GM19043 (cell line): ENCODE results near the gene OR51V1.

Experiments
- ATAC-seq: cut with Tn5 transposase; IDR thresholded peaks from one replicate; pipeline ENCODE4 v1.9.1; 2021; ENCODE audit warnings: low read depth; ENCODE audit not compliant: unreplicated experiment

Gene OR51V1

DNA sequence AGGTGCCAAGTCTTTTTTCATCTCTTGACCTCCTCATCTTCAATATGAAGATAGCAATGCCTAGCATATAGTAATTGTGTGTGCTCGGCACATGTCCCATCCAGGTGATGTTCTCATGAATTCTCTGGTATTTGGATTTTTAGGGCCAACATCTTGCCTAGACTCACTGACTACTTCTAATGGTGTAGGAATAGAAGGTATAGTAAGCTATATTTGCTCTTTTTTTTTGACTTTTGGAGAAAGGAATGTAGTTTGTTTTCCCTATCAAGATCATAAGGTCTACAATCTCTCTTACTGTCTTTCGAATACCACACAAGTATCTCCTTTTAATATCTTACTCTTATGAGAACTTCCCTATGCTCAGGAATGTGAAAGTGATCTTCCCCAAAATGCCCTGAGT is 30.6 kb upstream of the OR51V1 start:
- ATAC-seq, result no peak

DNA sequence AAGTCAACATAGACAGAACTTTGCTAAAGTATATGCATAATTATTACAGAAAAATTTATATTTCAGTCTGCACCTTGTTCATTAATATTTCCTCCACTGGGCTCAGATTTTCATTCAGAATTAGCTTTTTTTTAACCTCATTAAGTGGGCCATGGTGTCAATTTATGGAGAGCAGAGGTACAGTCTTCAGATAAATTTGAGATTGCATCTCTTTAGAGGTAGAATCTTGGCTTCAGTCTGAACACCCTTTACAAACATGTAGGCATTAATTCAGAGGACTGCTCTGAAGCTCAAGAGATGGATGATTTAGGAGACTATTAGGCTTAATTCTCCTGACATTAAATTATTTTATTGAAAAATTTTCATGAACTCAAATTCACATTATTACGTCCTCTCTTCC is 29.8 kb upstream of the OR51V1 start:
- no peak for ATAC-seq

DNA sequence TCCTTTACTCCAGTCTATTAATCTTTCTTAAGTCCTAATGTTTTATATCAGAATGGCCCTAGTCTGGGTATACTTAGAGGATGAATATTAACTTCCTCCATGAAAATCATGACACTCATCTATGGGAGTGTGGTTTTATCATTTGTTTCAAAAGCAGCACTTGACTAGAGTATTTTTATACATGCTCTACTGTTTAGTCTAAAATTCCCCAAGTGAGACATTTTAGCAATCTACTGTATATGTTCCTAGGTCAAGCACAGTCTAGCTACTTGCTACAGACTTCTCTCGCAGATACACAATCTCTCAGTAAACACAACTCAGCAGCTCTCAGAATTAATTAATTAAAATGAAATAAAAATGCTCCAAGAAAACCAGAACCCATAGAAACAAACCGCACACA is 29.3 kb upstream of the OR51V1 start:
- ATAC-seq, result no peak

DNA sequence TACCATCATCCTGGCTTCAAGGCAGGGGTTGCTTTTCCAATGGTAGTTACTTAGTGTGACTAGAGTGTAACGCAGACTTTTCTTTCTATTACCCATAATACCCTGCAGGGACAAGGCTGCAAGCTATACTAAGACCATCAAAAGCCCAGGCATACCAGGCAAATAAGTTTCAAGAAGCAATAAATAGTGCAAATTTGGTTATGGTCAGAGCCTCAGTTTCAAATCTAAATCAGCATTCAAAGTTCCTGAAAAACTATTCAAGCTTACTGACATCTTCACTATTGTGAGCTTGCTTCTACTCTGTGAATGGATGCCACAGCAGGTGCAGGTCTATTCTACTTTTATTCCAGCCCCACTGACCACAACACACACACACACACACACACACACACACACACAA is 28.9 kb upstream of the OR51V1 start:
- no peak for ATAC-seq

DNA sequence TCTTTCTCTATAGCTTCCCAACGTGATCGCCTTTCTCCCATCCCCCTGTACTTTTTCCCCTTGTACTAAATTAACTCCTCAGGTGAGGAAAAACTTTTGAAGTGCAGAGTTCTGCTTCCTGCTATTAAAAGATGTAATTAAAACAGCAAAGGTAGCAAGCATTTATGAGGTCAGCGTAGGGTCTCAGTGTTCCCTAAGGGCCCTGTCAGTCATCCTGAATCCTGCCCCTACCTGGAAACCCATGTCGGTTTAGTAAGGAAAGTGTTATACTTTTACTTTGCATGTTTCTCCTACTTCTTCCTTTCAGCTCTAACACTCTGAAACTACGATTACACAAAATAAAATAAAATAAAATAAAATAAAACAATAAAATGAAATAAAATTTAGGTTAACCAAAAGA is 27.6 kb upstream of the OR51V1 start:
- no peak for ATAC-seq

DNA sequence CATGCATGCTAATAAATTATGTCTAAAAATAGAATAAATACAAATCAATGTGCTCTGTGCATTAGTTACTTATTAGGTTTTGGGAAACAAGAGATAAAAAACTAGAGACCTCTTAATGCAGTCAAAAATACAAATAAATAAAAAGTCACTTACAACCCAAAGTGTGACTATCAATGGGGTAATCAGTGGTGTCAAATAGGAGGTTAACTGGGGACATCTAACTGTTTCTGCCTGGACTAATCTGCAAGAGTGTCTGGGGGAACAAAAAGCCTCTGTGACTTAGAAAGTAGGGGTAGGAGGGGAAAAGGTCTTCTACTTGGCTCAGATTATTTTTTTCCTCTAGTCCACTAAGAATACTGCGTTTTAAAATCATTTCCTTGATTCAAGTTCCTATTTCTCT is 27.2 kb upstream of the OR51V1 start:
- ATAC-seq, result no peak

DNA sequence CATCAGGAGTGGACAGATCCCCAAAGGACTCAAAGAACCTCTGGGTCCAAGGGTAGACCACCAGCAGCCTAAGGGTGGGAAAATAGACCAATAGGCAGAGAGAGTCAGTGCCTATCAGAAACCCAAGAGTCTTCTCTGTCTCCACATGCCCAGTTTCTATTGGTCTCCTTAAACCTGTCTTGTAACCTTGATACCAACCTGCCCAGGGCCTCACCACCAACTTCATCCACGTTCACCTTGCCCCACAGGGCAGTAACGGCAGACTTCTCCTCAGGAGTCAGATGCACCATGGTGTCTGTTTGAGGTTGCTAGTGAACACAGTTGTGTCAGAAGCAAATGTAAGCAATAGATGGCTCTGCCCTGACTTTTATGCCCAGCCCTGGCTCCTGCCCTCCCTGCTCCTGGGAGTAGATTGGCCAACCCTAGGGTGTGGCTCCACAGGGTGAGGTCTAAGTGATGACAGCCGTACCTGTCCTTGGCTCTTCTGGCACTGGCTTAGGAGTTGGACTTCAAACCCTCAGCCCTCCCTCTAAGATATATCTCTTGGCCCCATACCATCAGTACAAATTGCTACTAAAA is 26.3 kb upstream of the OR51V1 start, which contains the start of gene HBB:
HBB (minus strand) TSS at position 340 of the 579 bp plus-strand sequence; CDS start at position 290, 50 bp downstream.
- no peak for ATAC-seq

DNA sequence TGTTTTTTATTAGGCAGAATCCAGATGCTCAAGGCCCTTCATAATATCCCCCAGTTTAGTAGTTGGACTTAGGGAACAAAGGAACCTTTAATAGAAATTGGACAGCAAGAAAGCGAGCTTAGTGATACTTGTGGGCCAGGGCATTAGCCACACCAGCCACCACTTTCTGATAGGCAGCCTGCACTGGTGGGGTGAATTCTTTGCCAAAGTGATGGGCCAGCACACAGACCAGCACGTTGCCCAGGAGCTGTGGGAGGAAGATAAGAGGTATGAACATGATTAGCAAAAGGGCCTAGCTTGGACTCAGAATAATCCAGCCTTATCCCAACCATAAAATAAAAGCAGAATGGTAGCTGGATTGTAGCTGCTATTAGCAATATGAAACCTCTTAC is 25.0 kb upstream of the OR51V1 start:
- no peak for ATAC-seq

DNA sequence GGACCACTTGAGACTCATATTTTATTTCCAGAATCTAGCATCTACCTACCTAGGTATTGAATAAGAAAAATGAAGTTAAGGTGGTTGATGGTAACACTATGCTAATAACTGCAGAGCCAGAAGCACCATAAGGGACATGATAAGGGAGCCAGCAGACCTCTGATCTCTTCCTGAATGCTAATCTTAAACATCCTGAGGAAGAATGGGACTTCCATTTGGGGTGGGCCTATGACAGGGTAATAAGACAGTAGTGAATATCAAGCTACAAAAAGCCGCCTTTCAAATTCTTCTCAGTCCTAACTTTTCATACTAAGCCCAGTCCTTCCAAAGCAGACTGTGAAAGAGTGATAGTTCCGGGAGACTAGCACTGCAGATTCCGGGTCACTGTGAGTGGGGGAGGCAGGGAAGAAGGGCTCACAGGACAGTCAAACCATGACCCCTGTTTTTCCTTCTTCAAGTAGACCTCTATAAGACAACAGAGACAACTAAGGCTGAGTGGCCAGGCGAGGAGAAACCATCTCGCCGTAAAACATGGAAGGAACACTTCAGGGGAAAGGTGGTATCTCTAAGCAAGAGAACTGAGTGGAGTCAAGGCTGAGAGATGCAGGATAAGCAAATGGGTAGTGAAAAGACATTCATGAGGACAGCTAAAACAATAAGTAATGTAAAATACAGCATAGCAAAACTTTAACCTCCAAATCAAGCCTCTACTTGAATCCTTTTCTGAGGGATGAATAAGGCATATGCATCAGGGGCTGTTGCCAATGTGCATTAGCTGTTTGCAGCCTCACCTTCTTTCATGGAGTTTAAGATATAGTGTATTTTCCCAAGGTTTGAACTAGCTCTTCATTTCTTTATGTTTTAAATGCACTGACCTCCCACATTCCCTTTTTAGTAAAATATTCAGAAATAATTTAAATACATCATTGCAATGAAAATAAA is 24.3 kb upstream of the OR51V1 start:
- ATAC-seq, result no peak

DNA sequence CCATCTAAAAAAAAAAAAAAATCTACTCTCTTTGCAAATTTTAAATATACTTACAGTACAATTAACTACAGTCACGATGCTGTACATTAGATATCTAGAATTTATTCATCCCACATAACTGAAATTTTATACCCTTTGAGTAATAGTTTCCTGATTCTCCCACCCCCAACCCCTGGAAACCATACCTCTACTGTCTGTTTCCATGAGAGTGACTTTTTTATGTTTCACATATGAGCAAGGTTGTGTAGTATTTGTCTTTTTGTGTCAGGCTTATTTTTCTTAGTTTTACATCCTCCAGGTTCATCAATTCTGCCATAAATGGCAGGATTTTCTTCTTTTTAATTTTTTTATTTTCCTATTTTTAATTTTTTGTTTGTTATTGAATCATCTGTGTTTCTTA is 23.2 kb upstream of the OR51V1 start:
- ATAC-seq, result no peak

DNA sequence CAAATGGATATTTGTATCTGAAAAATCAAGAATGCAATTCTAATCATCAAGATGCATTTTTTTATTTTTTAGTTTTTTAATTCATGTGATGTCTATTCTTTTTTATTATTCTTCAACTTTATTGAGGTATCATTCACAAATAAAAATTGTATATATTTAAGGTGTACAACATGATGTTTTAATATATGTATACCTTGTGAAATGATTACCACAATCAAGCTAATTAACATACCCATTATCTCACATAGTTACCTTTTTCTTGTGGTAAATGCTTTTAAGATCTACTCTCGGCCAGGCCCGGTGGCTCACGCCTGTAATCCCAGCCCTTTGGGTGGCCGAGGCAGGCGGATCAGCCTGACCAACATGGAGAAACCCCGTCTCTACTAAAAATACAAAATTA is 22.7 kb upstream of the OR51V1 start:
- ATAC-seq, result no peak

DNA sequence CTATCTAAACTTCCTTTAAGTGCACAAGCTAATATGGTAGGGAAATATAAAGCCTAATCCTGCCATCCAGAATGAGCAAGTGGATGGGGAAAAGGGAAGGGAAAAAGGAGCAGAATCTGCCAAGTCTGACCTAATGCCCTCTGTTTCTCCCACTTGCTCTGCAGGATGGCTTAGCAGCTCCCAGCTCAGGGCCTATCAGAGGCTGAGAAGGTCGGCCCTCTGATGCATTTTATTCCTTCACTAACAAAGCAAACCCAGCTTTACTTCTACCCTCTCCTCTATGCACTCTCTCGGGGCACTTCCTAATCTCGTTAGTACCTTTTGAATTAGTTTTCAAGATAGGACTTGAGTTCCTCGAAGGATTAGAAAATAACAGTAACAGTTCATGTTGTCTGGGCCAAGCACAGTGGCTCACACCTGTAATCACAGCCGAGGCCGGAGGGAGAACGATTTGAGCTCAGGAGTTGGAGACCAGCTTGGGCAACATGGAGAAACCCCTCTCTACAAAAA is 9.9 kb upstream of the OR51V1 start:
- ATAC-seq, result no peak

DNA sequence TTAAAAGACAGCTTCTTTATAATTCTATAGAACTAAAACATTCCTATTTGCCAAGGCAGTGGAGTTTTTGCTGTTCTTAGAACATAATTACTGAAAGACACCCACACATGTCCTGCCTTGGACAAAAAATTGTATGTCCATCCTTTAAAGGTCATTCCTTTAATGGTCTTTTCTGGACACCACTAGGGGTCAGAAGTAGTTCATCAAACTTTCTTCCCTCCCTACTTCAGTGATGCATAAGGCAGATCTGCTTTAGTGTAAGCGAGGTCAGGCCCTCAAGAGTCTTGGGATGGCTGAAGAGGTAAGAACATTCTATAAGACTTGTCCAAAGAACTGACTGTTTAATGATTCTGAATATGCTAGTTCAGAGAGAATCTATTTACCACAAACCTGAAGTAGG is 4.3 kb upstream of the OR51V1 start:
- peak; percentile 84 for ATAC-seq

DNA sequence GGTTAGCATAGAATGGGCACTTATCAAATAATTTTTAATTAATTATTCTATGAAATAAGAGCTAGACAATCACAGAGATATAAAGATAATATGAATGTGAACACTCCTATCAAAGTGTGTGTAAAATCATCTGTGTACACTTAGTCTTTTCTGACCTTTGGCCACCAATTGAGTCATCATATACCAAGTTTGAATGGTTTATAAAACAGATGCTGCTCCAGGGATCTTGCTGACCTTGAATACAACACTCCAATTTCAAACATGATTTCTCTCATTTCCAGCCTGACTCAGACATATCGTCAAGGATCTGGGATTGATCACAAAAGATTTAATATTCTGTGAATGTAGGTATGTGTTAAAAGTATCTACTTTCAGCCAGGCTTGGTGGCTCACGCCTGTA is 2.9 kb upstream of the OR51V1 start:
- no peak for ATAC-seq

DNA sequence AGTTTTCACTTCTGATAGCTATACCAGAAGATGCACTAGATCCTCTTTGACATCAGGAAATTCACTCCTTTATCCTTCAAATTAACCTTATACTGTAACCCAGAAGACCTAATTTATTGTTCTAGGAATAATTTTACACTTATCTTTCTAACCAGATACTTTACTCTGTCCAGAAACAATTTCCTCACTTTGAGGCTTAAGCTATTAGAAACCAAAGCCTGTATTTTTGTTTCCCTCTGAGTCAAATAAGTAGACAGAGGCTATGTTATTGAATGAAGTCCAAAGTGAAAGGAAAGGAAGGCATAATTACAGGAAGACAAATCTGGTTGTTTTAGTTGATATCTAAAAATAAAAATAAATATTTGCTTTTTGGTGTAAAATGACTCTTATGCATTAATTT is 2.2 kb downstream of the OR51V1 start:
- no peak for ATAC-seq

DNA sequence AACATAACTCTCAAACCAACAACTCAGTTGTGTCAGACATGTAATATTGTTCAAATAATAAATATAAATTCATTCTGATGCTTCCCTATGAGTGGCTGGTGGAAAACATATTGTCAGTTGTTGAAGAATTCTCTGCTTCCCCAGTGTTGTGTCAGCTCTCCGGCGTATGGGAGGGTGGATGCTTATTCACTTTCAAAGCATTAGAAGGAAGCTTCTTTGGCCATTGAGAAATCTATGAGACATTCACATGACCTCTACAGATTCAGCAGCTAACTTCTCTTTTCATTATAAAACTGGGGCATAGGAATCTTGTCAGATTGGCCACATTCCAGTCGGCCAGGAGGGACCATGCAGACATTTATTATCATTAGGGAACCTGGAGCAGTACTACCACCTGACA is 2.9 kb downstream of the OR51V1 start:
- no peak for ATAC-seq

DNA sequence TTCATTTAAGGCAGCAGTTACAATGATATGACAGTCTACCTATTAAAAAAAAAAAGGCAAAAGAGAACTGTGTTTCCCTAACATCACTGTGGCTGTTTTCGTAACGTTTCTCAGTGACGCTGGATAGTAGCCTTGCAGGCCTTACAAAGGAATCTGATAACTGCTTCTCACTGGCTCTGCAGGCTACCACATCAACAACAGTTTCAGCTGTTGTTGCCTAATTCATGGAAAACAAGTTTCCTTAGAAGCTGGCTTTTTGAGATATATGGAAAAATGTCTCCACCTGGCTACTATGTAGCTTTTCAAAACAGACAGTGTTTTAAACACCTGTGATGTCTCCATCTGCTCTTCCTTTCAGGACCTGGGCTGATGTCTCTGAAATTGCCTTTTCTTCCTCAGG is 3.8 kb downstream of the OR51V1 start:
- ATAC-seq, result no peak

DNA sequence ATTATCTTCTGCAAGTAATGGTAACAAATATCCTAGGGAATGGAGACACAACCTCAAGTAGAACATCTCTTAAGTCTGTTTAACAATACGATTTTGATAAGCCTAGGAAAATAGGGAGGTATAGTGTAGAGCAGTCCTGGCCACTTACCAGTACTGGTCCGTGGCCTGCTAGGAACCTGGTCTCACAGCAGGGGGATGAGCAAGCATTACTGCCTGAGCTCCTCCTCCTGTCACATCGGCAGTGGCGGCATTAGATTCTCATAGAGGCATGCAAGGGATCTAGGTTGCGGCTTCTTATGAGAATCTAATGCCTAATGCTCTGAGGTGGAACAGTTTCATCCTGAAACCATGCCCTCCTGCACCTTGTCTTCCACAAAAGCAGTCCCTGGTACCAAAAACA is 4.4 kb downstream of the OR51V1 start:
- no peak for ATAC-seq

DNA sequence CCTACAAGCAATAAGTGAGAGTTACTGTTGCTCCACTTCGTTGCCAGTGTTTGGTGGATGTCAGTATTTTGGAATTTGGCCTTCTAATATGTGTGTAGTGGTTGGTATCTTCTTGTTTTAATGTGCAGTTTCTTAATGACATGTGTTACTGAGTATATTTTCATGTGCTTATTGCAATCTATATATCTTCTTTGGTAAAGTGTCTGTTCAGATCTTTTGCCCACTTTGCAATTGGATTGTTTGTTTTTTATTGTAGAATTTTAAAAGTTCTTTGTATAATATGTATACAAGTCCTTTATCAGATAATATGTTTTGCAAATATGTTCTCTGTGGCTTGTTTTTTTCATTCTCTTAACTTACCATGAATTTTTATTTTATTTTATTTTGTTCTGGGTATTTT is 7.7 kb downstream of the OR51V1 start:
- ATAC-seq, result no peak

DNA sequence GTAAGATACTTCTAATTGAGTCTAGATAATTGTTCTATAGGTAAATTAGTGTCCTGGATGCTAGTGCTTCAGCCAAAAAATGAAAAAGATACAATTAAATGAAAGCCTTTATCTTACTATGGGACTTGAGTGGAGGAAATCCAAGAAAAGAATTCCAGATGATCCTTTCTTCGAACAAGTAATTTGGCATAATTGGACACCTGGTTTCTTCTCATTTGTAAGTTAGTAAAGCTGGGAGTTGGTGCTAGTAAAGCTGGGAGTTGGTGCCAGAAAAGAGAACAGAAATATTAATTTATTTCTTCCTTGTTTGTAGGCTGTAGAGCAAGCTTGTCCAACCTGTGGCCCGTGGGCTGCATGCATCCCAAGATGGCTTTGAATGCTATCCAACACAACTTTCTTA is 12.3 kb downstream of the OR51V1 start:
- ATAC-seq, result no peak

DNA sequence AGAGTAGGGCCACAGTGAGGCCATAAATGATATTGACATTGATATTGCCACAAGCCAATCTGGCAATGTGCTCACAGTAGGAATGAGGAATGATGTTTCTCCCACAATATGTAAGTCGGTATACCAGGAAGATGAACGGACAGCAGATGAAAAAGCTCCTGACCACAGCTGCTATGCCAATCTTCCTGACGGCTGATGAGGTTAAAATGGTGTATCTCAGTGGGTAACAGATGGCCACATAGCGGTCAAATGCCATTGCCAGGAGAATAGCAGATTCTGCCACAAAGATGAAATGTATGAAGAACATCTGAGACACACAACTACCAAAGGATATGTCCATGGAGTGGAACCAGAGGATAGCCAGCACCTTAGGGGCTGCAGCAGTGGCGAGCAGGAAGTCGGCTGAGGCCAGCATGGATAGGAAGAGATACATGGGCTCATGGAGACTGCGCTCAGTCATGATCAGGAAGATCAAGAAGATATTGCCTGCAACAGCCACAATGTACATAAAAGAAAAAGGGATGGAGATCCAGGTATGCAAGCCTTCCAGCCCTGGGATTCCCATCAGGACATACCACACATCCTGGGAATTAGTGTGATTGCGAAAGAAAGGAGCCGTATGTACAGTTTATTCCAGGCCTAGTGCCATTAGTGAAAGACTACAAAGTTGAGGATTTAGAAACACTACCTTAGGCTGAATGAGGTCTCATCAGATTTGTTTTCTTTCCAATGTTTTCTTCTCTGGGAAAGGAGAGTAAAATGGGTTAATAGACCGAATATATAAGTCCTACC is 22.2 kb downstream of the OR51V1 start:
- no peak for ATAC-seq
